HG03045 (cell line): ENCODE data around the gene ALG1.
"Not testable (repeated sequence)": the region's sequence is repeated elsewhere in the genome, so short reads cannot be mapped to it uniquely, and the experiment has no call there.

Source experiments
- ATAC-seq: cut with Tn5 transposase; IDR thresholded peaks from one replicate; pipeline ENCODE4 v1.9.1; 2021; ENCODE audit warnings: mild to moderate bottlenecking, moderate library complexity; ENCODE audit not compliant: unreplicated experiment

ALG1 gene

DNA sequence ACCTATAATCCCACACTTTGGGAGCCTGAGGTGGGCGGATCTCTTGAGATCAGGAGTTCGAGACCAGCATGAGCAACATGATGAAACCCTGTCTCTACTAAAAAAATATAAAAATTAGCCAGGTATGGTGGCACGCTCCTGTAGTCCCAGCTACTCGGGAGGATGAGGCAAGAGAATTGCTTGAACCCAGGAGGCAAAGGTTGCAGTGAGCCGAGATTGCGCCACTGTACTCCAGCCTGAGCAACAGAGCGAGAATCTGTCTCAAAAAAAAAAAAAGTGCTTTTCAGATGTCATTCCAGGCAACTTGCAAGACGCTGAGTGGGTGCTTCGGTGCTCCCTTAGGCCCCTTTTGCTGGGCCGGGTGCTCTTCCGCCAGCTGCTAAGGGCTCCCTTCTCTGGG is 27.1 kb upstream of the ALG1 start:
- ATAC-seq: not testable (repeated sequence)

DNA sequence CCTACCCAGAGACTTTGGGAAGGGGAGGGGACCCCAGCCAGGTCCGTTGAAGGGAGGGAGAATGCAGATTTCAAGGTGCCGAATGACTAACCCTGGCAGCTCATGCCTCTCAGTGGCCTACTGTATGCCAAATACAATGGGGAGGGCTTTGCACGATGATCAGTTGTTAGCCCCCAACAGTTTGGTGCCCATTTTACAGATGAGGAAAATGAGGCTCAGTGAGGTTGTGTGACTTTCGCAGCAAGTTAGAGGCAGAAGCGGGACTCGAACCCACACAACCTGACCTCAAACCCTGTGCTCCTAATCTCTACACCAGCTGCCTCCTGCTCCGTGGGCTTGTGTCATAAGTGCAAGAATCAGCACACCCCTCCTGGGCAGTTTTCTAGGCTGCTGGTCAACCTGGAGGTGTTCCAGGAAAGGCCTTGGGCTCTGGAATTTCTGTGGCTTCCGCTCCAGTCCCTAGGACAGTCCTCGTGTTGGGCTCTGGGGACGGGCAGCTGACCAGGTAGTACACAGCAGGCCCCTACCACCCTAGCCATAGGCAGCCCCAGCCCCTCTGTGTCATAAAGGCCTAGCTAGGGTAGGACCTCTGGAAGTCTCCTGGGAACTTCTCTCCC is 26.0 kb upstream of the ALG1 start:
- ATAC-seq: no peak

DNA sequence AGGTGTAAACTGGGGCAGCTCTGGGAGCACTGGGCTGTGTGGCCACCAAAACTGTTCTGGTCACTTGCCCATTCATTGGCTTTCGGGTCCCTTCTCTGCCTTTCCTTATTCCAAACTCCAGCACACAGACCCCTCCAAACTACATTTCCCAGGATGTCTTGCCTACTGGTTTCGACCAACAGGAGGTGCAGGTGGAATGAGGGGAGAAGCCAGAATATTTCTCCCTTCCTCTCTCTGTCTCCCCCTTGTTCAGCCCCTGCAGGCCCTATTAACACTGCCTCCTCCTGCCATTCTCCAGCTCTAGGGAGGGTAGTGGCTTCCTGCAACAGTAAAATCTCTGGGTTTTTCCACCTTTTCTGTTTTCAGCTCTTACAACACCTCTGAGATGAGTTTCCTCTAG is 24.7 kb upstream of the ALG1 start:
- ATAC-seq: no peak

DNA sequence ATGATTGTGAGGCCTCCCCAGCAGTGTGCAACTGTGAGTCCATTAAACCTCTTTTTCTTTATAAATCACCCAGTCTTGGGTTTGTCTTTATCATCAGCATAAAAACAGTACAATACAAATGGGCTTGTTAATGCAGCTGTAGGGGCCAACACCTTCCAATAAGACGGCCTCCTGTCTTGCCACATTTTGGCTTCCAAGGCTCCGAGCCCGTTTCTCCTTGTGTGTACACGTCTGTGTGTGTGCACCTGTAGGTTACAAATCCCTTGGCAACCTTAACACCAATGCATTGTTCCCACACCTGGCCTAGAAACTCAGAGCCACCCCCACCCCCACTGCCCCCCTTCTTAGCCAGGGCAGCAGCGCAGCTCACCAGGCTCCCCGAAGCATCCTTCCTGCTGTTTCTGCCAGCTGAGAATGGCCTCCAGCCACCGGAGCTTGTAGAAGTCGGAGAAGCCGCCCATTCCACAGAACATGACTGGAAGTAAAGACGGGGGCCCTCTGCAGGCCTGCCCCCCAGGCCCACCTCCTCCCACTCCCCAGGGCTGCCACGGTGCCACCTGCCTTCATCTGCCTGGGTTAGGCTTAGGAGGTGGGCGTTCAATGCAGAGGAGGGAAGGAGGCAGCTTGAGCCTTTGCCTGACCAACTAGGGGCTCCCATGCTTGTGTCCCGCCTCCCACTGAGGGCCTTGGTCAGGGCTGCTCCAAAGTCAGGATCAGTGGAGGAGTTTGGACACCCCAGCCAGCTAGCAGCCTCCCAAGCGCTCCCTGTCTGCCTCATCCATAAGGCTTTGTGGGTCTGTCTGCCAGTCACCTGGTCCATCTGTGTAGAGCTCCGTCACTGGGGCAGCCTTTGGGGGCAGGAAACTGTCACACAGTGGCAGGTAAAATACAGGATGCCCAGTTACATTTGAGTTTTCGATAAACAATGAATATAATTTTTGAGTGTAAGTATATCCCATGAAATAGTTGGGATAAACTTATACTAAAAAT is 16.5 kb upstream of the ALG1 start:
- no peak for ATAC-seq

DNA sequence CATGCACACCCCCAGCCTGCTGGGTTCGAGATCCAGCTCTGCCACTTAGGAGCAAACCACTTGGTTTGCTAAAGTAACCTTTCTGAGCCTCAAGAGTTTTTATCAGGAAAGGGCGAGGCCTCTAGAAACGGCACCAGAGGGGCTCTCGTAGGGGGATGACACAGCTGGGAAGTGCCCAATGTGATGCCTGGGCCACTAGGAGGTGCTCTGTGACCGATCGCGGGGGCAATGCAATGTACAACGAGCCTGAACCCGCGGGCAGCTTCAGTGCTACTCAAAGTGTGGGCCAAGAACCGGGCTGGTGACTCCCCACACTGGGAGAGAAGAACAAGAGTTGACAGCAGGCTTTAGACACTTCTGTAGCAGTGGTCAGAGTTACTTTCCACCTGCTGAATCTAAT is 15.3 kb upstream of the ALG1 start:
- ATAC-seq: no peak

DNA sequence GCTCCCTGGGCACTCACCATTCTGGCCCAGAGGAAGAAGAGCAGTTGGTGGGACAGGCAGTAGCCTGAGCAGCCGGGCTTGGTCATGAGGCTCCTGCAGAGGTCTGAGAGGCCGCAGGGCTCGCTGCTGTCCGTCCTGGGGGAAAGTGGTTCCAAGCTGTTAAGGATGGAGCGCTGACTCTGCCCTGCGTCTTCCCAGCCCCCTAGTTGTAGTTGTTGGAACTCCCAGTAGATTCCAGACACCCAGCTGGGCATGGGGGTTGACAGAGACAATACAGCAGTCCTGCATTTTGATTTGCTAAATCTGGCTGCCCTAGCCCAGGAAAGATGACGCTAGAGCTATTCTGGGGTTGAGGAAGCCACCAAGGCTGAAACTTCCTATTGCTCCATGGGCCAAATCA is 13.2 kb upstream of the ALG1 start:
- no peak for ATAC-seq

DNA sequence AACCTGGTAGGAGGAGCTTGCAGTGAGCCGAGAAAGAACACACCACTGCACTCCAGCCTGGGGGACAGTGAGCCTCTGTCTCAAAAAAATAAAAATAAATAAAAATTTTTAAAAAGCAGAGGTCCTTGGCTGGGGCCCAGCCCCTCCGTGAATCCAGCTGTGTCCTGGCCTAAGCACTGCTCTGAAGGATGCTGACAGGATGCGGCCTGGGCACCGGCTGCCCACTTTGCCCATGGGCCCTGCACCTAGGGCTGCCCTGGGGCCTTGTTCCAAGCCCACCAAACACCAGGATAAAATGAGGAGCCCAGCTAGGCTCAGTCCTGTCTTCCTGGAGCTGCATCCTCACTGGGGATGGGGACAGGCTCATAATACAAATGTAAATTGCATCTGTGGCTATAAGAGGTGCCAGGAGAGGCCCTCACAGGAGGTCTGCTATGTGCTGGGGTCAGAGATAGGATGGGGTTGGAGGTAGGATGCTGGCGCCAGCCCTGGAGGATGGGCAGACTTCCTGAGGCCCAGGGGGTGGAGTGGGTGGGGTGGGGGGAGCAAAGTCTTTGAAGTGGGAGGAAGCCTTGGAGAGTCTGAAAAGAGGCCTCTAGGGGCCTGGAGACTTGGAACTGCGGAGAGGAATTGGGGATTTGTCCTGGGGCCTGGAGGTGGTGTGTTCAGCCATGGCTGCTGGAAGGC is 12.1 kb upstream of the ALG1 start:
- no peak for ATAC-seq

DNA sequence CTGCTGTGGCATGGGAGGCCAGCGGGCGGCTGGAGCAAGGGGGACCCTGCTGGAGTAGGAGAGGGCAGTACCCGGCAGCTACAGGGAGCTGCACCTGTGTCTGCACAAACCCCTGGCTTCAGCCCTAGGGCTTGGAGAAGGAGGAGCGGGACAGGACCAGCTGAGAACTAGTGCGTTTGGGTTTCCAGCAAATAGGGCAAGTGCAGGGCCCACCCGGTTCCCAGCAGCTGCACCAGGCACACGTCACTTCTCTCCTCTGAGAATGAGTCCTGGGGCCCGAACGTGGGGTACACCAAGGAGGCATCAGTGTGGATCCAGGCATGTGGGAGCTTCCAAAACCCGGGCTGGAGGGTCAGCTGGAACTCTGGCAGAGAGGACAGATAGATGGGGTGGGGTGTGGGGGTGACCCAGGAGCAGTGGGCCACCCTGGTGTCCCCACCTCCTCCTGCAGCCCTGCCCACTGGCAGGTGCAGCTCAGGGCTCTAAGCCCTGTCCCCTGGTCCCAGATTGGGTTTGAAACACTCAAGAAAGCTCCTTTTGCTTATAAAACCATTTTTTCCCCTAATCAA is 11.5 kb upstream of the ALG1 start:
- no peak for ATAC-seq

DNA sequence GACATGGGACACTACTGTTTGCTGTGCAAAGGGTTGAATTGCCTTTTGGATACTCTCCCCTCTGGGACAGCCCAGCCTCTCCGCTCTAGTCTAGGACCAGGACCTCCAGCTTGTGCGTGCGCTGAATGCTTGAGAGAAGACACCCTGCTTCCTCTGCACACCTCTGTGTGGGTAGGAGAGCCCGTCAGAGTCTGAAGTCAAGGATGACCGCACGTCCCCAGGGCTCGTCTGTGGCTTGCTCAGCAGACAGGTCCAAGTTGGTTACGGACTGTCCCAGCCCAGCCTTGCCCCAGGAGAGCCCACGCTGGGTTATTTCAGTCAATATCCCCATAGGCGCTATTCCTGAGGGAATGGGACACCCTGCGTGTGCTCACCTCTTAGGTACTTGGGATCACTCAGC is 9.6 kb upstream of the ALG1 start:
- ATAC-seq: no peak

DNA sequence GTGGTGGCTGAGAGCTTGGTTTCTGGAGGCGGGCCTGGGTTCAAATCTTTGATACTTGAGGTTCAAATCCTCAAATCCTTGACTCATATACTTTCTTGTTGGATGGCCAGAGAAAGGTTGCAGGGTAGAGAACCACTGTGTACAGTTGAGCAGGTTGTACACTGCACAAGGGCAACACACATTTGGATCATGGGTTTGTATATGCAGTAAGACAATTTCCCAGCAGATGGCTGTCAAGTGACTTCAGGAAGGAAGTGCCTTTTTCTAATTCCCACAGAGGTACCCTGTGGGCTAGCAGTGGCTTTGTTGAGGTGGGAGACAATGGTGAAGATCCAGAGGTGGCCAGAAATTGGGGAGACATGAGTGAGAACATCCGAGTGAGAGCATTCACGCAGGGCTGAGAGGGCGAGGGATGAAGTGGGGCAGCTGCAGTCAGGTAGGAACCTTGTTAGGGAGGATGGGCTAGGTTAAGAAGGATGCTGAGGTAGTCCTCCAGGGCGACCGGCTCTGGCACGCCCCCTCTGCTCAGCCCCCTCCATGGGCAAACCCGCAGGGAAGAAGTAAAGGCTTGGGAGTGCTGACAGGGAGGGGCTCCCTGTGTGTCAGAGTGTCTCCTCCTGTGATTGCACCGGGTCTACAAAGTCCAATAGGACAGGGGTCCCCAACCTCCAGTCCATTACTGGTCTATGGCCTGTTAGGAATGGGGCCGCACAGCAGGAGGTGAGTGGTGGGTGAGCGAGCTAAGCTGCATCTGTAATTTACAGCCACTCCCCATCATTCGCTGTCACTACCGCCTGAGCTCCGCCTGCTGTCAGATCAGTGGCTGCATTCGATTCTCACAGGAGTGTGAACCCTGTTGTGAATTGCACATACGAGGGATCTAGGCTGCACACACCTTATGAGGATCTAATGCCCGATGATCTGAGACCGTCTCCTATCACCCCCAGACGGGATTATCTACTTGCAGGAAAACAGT is 8.6 kb upstream of the ALG1 start:
- ATAC-seq: no peak

DNA sequence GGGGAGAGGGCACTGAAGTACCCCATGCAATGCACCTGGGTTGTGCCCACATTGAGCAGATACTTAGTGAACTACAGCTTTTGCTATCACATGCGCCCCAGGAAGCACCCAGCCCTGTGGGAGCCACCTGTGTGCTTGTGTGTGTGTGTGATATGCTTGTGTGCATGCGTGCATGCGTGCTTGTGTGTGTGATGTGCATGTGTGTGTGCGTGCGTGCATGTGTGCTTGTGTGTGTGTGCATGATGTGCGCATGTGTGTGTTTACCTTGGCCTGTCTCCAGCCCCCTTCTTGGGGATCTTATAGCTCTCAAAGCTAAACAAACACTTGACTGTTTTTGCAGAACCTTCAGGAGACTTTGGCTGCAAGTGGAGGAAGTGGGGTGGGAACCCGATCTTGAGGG is 6.7 kb upstream of the ALG1 start:
- no peak for ATAC-seq

DNA sequence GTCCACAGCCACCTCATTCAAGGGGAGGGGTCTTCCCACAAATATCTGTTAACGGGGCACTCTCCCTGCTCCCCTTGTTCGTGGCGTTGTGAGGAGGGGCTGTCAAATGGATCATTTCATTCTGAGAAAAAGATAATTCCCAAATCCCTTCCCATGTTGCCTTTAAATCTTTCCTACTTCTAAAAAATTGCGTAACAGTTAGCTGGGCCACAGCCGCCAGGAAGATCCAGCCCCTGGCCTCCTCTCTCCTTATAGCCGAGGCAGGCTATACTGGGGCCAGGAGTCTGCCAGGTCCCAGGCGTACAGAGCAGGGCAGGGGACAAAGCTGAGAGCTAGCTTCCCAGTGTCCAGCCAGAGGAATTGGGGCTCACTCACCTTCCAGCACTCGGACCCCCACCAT is 6.3 kb upstream of the ALG1 start:
- ATAC-seq: no peak

DNA sequence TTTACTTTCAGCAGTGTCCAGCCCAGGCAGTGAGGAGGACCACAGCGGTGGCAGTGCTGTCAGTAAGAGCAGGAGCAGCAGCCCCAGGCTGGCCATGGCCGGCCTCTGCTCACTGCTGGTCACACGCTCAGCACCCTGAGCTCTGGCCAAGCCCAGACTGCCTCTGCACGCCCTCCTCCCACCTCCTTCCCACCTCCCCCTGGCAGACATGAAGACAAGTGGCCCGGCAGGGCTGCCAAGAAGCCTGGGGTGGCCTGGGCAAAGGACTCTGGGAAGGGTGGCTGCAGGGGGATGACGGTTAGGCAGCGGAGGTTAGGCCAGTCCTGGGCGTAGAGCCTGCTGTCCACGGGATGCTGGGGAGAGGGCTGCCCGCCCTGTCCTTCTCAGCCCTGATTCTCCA is 5.8 kb upstream of the ALG1 start, which contains the start of gene C16orf89:
C16orf89 (minus strand) TSS at position 144 of the 400 bp plus-strand sequence; CDS start at position 96, 48 bp downstream.
- ATAC-seq: no peak

DNA sequence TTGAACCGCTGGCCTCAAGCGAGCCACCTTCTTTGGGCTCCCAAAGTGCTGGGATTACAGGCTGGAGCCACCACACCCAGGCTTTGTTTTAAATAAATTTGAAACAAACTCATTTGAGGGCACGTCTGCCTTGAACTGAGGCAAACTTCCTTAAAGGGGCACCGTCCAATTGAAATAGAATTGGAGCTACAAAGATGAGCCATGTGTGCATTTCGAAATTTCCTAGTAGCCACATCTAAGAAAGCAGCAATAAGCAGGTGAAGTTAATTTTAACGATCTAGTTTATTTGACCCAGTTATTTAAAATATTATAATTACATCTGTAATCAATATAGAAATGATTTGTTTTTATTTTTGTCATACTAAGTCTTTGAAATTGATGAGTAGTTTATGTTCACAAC is 5.1 kb upstream of the ALG1 start:
- ATAC-seq: no peak

DNA sequence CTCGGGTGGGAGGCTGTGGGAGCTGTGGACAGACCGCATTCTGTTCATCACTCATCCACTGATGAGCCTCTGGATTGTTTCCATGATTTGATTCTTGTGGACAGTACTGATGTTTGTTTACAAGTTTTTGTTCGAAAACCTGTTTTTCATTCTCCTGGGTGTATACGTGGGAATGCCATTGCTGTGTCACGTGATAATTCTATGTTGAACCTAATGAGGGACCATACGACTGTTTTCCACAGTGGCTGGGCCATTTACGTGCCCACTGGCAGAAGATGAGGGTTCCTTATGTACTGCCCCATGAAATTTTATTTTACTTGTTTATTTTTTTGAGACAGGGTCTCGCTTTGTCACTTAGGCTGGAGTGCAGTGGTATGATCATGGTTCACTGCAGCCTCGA is 2.6 kb upstream of the ALG1 start:
- ATAC-seq: no peak

DNA sequence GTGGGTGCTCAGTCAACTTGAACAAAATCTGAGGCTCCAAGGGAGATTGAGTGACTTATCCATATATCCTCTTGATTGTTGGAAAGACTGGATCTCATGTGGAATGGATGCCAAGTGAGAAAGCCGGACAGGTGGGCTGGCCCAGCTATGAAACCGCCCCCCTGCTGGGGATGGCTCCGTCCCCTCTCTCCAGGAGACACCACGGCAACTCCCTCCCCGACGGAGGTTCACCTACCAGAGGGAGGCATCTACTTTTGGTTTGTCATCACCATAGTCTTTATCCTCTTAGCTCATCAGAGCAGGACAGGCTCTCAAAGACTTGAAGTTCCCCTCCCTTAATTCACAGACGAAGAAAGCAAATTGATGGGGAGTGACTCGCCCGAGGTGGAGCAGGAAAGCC is 1.8 kb upstream of the ALG1 start:
- no peak for ATAC-seq

DNA sequence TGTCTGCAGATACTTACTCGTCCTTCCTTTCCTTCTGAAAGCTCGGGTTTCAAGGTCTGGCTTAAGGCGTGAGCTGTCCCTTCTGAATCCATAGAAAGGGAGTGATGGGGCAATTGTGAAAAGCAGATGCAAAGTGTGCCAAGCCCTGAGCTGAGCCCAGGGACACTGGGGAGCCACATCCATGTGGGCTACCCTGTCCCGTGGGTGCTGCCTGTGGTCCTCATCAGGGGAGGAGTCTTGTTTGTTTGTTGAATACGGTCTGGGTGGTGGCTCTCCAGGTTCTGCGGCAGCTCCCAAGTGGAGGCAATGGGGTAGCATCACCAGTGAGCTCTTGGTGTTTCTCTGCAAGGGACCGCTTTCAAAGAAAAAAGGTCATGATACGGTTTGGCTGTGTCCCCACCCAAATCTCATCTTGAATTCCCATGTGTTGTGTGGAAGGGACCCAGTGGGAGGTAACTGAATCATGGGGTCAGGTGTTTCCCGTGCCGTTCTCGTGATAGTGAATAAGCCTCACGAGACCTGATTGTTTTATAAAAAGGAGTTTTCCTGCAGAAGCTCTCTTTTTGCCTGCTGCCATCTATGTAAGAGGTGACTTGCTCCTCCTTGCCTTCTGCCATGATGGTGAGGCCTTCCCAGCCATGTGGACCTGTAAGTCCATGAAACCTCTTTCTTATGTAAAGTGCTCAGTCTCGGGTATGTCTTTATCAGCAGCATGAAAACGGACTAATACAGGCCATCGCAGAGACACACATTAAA is 1.0 kb upstream of the ALG1 start:
- no peak for ATAC-seq

DNA sequence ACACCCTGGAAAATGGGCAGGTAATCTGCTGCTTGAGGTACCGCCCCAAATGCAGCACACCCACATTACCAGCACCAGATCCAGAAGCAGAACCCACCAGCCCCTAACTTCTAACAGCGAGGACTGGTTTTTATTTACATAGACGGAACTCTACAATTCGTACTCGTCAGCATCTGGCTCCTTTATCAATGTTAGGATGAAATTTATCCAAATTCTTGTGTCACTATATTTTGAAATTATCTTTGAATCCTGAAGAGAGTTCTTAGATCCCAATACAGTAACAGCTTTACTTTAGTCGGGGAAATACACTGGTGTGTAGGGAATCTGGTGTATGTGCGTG is 332 bp upstream of the ALG1 start:
- no peak for ATAC-seq
